ENCODE data around the gene CDK19.

- TF ChIP-seq POLR2A (IDR thresholded peaks at IDR 0.05) (no peak), CTCF (IDR thresholded peaks at IDR 0.05) (no peak)
These were observed 15.6 kb downstream of the CDK19 start for GRCh38 chr6:110799655-110800054.
